SKM-1 (cell line): ENCODE results near the gene GIT1.

Source experiments
- DNase-seq: peaks from one replicate; lab custom pipeline; 2025; ENCODE audit not compliant: unreplicated experiment; lab: John Stamatoyannopoulos, UW

The GIT1 gene

DNA sequence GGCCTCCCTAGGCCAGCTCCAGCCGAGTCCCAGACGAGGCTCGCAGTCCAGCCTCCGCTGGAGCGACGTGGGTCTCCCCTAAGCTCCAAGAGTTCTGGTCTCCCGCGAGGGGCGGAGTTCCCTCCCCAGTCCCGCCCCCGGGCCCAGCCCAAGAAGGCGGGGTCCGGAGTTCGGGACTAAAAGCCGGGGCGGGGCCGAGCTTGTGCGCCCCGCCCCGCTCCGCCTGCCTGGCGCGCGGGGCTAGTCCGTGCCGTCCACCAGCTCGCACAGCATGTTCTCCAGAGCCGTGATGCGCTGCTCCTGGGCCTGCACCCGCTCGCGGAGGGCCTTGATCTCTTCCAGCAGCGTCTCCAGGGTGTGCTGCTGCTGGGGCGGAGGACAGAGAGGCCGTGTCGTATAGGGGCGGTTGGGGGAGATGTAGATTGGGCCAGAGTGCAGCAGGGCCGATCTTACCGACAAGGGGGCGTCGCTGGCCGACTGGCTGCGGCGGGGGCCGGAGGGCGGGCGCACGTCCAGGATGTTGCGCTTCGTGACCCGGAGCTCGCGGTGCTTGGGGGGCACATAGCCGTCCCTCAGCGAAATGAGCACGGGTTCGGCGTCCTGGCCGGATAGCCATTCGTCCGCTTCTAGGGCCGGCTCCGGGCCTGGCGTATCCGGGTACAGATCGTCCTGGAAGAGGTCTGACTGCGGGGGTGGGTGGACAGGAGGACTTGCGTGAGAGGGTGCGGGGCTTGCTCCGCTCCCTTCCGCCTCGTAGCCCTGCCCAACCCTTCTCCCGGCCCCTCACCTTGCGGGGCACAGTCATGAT, 26.2 kb upstream of the GIT1 start:
- DNase-seq = peak; percentile 54

DNA sequence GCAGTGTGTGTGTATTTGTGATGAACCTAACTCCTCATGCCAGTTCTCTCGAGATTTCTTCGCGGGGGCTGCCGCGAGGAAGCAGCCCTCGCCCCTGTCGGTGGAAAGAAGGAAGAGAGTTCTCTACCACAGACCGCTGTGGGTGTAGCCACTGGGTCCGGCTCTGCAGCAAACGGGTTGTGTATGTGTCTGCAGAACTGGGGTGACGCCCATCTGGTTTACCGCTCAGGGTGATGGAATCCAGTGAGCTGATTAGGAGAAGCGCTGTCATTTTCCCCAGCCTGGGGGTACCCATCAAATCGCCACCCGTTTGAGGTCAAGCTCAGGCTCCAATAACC, 25.6 kb upstream of the GIT1 start:
- no peak for DNase-seq

DNA sequence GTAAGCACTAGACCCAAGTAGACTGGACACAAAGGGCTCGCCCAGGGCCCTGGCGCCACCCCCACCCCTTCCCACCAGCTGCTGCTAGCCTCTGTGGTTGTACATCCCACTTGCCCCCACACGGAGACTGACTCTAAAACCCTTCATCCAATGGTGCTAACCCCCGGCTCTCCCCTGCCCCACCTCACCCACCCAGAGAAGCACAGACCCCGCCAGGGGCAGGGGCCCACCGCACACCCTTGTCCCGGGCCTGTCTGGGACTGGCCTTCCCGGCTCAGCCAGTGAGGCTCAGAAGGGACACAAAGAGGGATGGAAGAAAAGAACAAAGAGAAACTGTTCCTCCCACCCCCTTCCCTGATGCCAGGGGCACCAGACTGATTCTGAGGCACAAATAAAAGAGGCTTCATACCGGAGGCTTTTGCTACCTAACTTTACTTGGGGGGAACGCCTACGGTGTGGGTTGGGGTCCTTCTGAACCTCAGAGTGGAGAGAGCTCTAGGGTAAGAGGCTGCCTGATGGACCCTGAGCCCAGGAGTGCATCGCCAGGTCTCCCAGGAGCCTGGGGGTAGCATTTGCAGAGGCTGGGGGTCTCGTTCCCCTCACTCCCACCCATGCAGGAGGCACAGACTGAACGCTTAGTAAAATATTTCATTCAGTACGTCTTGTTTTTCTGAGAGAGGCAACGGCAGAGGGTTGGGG, 25.1 kb upstream of the GIT1 start:
- no peak for DNase-seq

DNA sequence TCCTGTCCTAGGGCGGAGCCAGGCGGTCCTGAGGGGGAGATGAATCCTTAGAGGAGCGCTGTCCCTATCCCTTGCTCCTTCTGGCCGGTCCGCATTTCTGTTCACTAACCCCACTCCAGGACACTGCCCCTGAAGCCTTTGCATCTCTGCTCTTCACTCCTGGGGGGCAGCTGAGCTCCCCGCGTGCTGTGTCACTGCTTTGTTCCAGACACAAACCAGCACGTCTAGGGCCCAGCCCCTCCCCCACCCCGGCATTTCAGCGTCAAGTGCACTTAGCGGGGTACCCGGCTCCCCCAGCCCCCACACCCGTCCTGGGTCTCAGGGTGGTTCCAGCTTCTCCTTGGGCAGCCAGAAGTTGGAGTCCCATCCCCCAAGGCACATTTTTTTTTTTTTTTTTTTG, 24.4 kb upstream of the GIT1 start:
- no peak for DNase-seq

DNA sequence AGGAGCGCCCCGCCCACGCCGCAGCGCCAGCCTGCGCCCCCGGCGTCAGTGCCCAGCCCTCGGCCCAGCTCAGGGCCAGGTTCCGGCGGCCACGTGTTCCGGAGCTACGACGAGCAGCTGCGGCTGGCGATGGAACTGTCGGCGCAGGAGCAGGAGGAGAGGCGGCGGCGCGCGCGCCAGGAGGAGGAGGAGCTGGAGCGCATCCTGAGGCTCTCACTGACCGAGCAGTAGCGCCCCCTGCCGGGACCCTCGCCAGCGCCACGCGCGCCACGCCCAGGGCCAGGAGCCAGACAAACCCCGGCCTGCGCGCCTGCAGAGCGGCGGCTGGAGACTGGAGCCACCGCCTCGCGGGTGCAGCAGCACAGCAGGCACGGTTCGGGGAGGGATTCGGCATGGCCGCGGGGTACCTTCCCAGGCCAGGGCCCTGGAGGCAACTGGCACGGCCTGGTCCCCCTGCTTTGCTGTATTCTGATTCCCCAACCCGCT, 23.9 kb upstream of the GIT1 start:
- DNase-seq = peak; percentile 83

DNA sequence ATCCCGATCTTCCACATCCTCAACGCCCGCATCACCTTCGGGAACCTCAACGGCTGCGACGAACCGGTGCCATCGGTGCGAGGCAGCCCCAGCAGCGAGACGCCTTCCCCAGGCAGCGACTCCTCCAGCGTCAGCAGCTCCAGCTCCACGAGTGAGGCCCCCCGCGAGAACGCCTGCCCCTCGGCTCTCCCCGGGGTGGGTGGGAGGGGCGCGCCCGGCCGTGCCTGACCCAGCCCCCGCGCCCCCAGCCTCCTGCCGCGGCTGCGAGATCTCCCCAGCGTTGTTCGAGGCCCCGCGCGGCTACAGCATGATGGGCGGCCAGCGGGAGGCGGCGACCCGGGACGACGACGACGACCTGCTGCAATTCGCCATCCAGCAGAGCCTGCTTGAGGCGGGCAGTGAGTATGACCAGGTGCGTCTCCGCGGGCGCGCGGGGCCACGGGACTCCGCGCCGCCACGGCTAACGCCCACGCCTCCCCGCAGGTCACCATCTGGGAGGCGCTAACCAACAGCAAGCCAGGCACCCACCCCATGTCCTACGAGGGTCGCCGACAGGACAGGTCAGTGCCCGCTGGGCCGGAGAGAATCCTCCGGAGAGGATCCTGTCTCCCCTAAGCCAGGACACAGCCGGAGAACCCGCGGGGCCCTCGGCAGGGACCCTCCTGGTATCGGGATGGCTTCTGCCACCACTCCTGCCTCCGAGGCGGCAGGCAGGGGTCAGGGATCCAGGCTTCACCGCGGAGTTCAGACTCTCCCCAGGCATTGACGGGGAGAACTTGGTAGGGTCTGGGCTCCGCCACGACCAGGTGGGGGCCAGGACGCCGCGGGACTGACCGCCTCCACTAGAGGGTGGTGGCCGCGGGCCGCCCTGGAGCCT, 23.2 kb upstream of the GIT1 start:
- no peak for DNase-seq

DNA sequence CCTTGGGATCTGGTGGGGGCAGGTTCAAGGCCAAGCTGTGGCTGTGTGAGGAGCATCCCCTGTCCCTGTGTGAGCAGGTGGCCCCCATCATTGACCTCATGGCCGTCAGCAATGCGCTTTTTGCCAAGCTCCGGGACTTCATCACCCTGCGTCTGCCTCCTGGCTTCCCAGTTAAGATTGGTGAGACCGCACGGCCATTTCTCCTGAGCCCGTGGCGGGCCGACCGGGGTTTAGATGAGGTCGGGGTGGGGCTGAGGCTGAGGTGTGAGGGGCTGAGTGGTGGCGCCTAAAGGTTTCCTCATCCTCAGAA, 22.6 kb upstream of the GIT1 start:
- no peak for DNase-seq

DNA sequence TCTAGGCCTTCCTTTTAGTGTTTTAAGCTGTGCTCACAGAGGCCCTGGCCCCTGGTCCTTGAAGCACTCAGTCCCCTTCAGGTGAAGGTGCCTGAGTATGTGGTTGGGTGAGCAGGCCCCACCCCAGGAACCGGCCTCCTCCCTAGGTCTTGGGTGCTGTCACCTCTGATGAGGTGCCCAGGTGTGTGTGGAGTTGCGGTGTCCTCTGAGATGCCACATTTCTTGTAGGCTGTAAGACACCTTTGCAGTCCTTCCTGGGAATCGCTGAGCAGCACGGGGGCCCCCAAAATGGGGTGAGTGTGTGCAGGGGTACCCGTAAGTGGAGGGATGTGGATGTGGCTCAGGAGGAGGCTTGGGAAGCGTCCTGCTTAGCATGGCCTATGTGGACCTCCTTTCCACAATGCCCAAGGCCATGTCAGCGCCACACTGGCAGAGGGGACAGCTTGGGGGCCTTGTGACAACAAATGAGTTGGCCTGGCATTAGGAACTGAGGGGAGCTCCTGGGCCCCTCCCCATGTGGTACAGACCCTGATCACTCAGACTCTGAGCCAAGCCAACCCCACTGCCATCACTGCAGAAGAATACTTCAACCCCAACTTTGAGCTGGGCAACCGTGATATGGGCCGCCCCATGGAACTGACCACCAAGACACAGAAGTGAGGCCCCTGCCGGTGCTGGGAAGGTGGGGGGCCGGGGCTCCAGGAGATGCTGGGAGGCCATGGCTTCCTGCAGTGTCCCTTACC, 22.1 kb upstream of the GIT1 start:
- no peak for DNase-seq

DNA sequence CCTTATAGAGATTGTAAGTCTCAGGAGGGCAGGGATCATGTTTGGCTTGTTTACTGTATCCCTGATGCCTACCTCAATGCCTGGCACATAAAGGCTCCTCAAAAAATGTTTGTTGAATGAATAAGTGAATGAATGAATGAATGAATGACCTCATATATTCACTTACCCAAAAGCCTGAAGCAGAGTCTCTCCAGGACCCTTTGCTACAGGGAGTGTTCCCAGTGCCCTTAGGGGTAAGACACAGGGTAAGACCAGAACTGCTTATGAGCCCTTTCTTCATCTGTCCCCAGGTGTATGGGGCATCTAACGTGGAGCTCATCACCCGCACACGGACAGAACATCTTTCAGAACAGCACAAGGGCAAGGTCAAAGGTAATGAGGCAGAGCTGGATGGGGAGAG, 20.9 kb upstream of the GIT1 start:
- DNase-seq = no peak

DNA sequence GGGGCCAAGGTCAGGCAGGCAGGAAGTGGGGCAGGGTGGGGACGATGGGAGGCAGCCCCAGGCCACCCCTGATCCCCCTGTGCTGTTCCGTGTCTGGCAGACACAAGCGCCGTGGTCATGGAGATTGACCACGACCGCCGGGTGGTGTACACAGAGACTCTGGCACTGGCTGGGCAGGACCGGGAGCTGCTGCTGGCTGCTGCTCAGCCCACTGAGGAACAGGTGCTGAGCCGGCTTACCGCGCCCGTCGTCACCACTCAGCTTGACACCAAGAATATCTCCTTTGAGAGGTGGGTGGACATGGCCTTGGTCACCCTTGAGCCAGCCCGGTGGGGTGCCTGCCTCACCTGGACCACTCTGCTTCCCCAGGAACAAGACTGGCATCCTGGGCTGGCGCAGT, 19.5 kb upstream of the GIT1 start:
- DNase-seq = no peak

DNA sequence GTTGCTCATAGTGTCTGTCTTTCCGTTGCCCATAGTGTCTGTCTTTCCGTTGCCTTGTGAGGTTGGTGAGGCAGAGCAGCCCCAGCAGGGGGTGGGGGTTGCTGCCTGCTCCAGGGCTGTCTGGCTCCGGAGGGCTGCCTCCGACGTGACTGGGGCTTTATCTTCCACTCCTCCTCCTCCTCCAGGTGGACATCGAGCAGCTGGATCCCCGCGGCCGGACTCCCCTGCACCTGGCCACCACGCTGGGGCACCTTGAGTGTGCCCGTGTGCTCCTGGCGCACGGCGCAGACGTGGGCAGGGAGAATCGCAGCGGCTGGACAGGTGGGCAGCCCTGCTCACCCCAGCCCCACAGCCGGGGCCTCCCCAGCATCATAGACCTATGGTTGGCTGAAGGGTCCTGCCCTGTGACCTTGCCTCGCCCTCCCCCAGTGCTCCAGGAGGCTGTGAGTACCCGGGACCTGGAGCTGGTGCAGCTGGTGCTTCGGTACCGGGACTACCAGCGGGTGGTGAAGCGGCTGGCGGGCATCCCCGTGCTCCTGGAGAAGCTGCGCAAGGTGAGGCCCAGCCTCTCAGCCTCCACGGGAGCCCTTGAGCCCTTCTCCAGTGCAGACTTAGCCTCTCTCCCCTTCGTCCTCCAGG, 18.2 kb upstream of the GIT1 start:
- DNase-seq = no peak

DNA sequence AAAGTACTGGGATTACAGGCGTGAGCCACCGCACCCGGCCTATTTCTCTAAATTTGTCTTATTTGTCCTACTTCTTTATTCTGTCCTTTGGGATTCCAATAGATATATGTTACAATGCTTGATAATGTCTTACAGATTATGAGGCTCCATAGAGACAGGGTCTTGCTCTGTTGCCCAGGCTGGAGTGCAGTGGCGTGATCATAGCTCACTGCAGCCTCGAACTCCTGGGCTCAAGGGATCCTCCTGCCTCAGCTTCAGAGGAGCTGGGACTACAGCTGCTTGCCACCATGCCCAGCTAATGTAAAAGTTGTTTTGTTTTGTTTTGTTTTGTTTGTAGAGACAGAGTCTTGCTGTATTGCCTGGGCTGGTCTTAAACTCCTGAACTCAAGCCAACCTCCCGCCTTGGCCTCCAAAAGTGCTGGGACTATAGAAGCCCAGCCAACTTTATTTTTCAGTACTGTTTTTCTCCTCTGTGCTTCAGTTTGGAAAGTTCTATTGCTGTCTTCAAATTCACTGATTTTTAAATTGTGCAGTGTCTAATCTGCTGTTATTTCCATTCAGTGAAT, 13.7 kb upstream of the GIT1 start:
- no peak for DNase-seq

DNA sequence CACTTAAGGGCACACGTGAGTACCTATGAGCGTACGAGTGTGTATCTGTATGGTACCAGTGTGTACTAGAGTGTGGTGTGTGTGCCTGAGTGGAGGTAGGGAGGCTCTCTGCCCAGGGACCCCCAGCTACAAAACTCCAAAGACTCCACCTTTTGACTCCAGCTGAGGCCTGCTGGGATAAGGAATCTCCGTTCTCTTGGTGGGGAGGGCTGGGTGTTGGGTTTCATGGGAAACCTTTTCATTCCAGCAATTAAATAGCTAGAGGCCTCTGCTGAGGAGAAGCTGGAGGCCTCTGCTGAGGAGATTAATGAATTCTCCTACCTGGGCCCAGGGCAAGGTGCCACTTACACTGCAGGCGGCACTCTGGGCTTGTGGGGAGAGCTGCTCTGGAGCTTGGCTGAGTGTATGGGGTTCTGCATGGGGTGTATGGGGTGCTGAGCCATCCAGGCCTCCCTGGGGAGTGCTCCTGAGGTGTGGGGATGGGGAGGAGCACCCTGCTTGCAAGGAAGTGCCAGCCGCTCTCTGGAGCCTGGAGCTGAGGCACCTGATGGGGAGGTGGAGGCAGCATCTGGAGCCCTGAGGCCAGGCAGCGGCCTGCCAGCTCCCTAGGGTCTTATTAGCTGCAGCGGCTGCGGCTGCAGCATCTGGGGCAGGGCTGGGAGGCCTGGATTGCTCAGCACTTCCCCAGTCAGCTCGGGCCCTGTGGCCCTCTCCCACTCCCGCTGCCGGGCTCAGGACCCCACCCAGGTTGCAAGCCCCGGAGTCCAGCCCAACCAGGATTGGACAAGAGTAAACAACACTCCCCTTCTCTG, 8.1 kb upstream of the GIT1 start:
- no peak for DNase-seq

DNA sequence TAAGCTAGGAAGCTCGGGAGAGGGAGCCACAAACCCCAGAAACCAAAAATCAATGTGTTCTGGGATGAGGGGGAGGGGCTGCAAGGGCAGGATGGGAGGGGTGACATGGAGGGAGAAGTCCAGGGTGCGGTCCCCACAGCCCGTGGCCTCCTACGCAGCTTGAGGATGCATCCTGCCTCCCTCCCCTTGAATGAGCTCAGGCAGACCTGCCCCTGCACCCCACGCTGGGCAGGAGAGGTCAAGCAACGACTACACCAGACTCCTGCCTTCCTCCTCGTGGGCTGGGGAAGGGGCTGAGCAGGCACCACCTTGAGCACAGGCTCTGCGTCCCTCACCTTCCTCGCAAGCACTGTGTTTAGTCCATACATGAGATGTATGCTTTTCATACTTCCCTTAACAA, 7.4 kb upstream of the GIT1 start:
- no peak for DNase-seq

DNA sequence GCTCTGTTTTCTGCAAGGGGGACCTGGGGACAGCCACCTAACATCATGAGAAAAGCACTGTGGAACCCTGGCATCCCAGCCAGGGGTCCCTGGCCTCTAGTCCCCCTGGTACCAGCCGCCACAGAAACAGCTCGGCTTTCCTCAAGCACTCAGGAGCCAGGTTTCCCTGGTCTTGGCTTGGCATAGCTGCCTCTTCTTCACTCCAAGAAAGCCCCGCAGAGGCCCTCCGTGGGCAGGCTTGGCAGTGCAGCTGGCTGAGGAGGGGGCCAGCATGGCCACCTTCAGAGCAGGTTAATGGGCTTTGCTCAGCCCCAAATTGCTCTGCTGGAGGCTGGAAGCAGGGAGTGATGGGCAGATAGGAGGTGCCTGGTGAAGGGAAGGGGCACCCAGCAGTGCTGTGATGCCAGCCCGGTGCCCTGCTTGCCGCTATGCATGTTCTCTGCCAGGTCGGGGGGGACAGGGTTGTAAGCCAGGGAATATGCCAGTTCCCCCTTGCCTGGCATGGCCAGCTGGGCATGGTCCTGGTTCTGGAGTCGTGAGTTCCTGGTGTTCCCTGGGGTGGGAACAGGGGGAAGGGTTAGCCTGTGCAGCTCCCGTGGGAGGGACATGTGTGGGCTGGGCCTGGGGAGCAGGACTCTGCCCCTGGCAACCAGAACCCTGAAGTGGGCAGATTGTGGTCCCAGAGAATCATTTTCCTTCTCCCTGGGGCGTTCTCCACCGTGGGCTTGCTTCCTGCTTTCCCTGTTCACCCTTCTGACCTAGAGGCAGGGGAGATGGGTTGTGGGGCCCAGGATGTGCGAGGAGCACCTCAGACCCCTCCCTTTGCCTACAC, 6.7 kb upstream of the GIT1 start:
- no peak for DNase-seq

DNA sequence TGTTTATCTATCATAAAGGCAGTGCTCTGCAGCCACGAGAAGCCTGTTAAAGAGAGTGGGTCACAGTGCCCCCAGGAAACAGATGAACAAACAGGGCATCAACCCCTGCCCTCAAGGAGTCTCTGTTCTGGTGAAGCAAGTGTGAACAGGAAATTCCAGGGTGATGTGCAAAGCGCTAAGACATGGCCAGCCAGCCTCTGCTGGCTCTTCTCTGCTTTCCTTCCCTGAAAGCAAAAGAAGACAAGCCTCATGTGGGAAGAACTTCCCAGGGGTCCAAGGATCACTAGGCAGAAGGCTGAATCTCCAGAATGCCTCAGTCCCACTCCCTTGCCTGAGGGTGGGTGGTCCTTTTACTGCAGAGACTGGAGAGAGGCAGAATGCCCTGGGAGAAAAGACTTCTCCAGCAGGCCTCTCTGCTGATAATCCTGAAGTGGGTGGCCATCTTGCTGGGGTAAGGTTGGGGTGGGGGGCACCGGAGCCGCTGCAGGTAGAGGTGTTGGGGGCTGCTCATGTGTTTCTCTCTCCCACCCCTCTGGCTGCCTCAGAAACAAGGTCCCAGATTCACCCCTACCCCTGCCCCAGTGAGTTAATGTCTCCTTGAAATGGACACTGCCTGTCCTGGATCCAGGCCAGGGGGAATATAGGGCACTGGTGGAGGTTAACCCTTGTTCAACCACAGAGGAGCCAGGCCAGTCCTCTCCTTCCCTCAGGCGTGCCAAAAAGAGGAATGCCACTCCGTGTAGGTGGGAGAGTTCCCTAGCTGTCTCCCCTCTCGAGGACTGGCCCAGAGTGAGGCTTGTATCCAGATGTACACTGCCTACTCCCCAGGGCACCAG, 5.9 kb upstream of the GIT1 start:
- no peak for DNase-seq

DNA sequence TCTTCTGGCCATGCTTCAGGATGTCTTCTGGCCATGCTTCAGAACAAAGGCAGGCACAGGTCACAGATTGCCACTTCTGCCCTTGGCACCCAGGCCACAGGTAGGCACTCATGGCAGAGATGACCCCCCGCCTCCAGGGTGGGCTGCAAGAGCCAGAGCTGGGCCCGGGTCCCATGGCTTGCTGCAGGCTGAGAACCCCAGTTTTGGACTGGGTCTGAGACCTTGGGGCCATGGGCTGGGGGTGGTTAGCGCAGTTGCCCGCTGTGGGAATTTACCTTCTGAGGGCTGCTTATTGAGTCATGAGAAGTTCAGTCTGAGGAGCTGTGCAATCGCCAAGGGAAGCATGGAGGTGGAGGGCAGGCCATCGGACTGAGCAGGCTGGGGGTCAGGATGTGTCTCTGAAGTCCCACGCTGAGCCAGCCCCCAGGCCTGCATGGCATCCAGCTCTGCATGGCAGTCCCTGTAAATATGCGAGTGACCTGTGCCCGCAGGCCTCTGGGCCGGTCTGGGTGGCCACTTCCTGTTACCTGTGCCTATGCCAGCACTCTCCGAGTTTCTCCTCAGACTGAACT, 5.2 kb upstream of the GIT1 start:
- no peak for DNase-seq
